SK-N-SH (cell line): Measurements from ENCODE around the gene SLC8A1. TPM values are rescaled to one million over a fixed set of nuclear protein-coding genes. Genes with fewer than 3 reads are reported as not detected.

ENCODE experiments used
- CTCF ChIA-PET: fragments of 300-600, 350-600 bp; formaldehyde crosslinking; extraction: SDS; loops from one replicate; lab custom pipeline; 2021; lab: Yijun Ruan, JAX
- POLR2A ChIA-PET: fragments of 350-600 bp; sonication (Branson Sonifier 250); formaldehyde crosslinking; extraction: SDS; loops from one replicate; lab custom pipeline; 2020; ENCODE audit warnings: antibody characterized with exemption, inconsistent platforms; lab: Yijun Ruan, JAX
- DNase-seq: peaks from one replicate; pipeline ENCODE4 v3.0.0; 2012
- H2AFZ ChIP-seq: fragments of 200-600 bp; sonication (generic); 2 replicates; pipeline ENCODE4 v1.8.1; 2016; ENCODE audit warnings: antibody characterized with exemption, mild to moderate bottlenecking, low read depth
- H3F3A ChIP-seq: fragments of 200-600 bp; sonication (generic); replicated peaks from 2 replicates; pipeline ENCODE3; 2016; ENCODE audit warnings: antibody characterized with exemption, mild to moderate bottlenecking; ENCODE audit not compliant: insufficient read depth
- H3K27ac ChIP-seq, 2 experiments: fragments of 200-500 bp in 1 of 2; fragments of 200-600 bp in 1 of 2; sonication (Bioruptor generic) in 1 of 2; sonication (generic), shearing (Covaris generic) in 1 of 2; 2 replicates each; pipeline versions ENCODE4 v1.5.1 to v1.6.1; 2014 to 2016; ENCODE audit warnings: low read depth in 2 of 2, inconsistent platforms in 1 of 2, low read length in 1 of 2, mild to moderate bottlenecking in 1 of 2, mixed read lengths in 1 of 2
- H3K27me3 ChIP-seq: fragments of 200-600 bp; sonication (generic), shearing (Covaris generic); 2 replicates; pipeline ENCODE4 v1.6.1; 2016; ENCODE audit warnings: mixed run types; ENCODE audit not compliant: insufficient read depth
- H3K36me3 ChIP-seq, 2 experiments: fragments of 200-500 bp in 1 of 2; fragments of 200-600 bp in 1 of 2; sonication (Bioruptor generic) in 1 of 2; sonication (generic) in 1 of 2; replicated peaks in 1 of 2; 2 replicates each; pipeline versions ENCODE3 to v1.5.1; 2014 to 2016; ENCODE audit warnings: low read length in 1 of 2, mild to moderate bottlenecking in 1 of 2; ENCODE audit not compliant: insufficient read depth in 2 of 2, control insufficient read depth in 1 of 2
- H3K4me1 ChIP-seq, 2 experiments: fragments of 200-500 bp in 1 of 2; fragments of 200-600 bp in 1 of 2; sonication (Bioruptor generic) in 1 of 2; sonication (generic), shearing (Covaris generic) in 1 of 2; 2 replicates each; pipeline versions ENCODE4 v1.5.1 to v1.6.1; 2014 to 2016; ENCODE audit warnings: low read depth in 1 of 2, low read length in 1 of 2, mixed run types in 1 of 2; ENCODE audit not compliant: insufficient read depth in 2 of 2, control insufficient read depth in 1 of 2
- H3K4me2 ChIP-seq: fragments of 200-600 bp; sonication (generic), shearing (Covaris generic); 2 replicates; pipeline ENCODE4 v1.6.1; 2017; ENCODE audit warnings: mixed run types
- H3K4me3 ChIP-seq, 2 experiments: fragments of 200-500 bp in 1 of 2; fragments of 200-600 bp in 1 of 2; sonication (Bioruptor generic) in 1 of 2; sonication (generic), shearing (Covaris generic) in 1 of 2; 2 replicates each; pipeline versions ENCODE4 v1.5.1 to v1.8.1; 2014 to 2016; ENCODE audit warnings: low read depth in 2 of 2, inconsistent platforms in 1 of 2, low read length in 1 of 2, mild to moderate bottlenecking in 1 of 2, mixed read lengths in 1 of 2, moderate library complexity in 1 of 2
- H3K79me2 ChIP-seq: fragments of 200-600 bp; sonication (generic); 2 replicates; pipeline ENCODE4 v1.8.1; 2017; ENCODE audit warnings: mild to moderate bottlenecking; ENCODE audit not compliant: insufficient read depth
- H3K9ac ChIP-seq: fragments of 200-600 bp; sonication (generic); 2 replicates; pipeline ENCODE4 v1.6.1; 2017; ENCODE audit warnings: mixed run types
- H3K9me2 ChIP-seq: fragments of 200-600 bp; sonication (generic); 2 replicates; pipeline ENCODE4 v1.6.1; 2017; ENCODE audit warnings: mixed run types
- H3K9me3 ChIP-seq: fragments of 200-600 bp; sonication (generic); 2 replicates; pipeline ENCODE4 v1.6.1; 2017; ENCODE audit warnings: mixed run types, mild to moderate bottlenecking, moderate library complexity
- H4K20me1 ChIP-seq: fragments of 200-600 bp; sonication (generic); 2 replicates; pipeline ENCODE4 v1.6.1; 2017; ENCODE audit warnings: mild to moderate bottlenecking, mixed run types; ENCODE audit not compliant: insufficient read depth
- CHD2 ChIP-seq: fragments of 150-350 bp; IDR thresholded peaks from 2 replicates; pipeline ENCODE4 v1.6.1; 2018; ENCODE audit warnings: low read length; ENCODE audit not compliant: partially characterized antibody
- ELF1 ChIP-seq: IDR thresholded peaks from 2 replicates; pipeline ENCODE4 v1.4.0; 2012
- EP300 ChIP-seq, 2 experiments: IDR thresholded peaks; 2 replicates each; pipeline versions ENCODE4 v1.4.0 to v1.6.1; 2012; ENCODE audit warnings: borderline replicate concordance in 1 of 2, low read depth in 1 of 2, low read length in 1 of 2
- EZH2phosphoT487 ChIP-seq: fragments of 200-600 bp; sonication (generic); IDR thresholded peaks from 2 replicates; pipeline ENCODE4 v1.6.1; 2017; ENCODE audit warnings: low read depth, mixed run types, mild to moderate bottlenecking, antibody characterized with exemption, moderate library complexity, borderline replicate concordance
- GATA2 ChIP-seq: sonication (generic); formaldehyde crosslinking; IDR thresholded peaks from 2 replicates; pipeline ENCODE4 v1.5.0; 2020; ENCODE audit warnings: mild to moderate bottlenecking, missing genetic modification reagents
- MAX ChIP-seq: IDR thresholded peaks from 2 replicates; pipeline ENCODE4 v1.4.0; 2012; ENCODE audit warnings: low read depth
- MEF2A ChIP-seq: IDR thresholded peaks from 2 replicates; pipeline ENCODE4 v1.4.0; 2012; ENCODE audit warnings: low read depth, borderline replicate concordance
- MXI1 ChIP-seq: IDR thresholded peaks from 2 replicates; pipeline ENCODE4 v1.6.1; 2012; ENCODE audit warnings: mild to moderate bottlenecking, low read depth, low read length, improper control_type of control experiment
- NRF1 ChIP-seq: IDR thresholded peaks from 2 replicates; pipeline ENCODE4 v1.6.1; 2012; ENCODE audit warnings: low read depth, mild to moderate bottlenecking, low read length
- POLR2AphosphoS5 ChIP-seq: IDR thresholded peaks from 2 replicates; pipeline ENCODE4 v1.6.1; 2012; ENCODE audit warnings: low read depth, low read length
- RAD21 ChIP-seq: IDR thresholded peaks from 2 replicates; pipeline ENCODE4 v1.6.1; 2012; ENCODE audit warnings: mild to moderate bottlenecking, low read length
- RFX5 ChIP-seq: IDR thresholded peaks from 2 replicates; pipeline ENCODE4 v1.6.1; 2012; ENCODE audit warnings: mild to moderate bottlenecking, improper control_type of control experiment, low read length
- RXRA ChIP-seq: IDR thresholded peaks from 2 replicates; pipeline ENCODE4 v1.4.0; 2012; ENCODE audit warnings: low read depth, mild to moderate bottlenecking, borderline replicate concordance
- TAF1 ChIP-seq: IDR thresholded peaks from 2 replicates; pipeline ENCODE4 v1.6.1; 2012; ENCODE audit warnings: low read depth, mild to moderate bottlenecking, low read length, moderate library complexity, borderline replicate concordance
- TEAD4 ChIP-seq: IDR thresholded peaks from 2 replicates; pipeline ENCODE4 v1.4.0; 2012; ENCODE audit warnings: mild to moderate bottlenecking, borderline replicate concordance; ENCODE audit not compliant: insufficient read depth
- WGBS: methylation state at CpG from one replicate; pipeline ENCODE4 v1.1.6; 2017; ENCODE audit warnings: low lambda C conversion rate; 5-methylcytosine and 5-hydroxymethylcytosine counted together
- polyA plus RNA-seq, 3 experiments: library from polyadenylated mRNA; depleted of rRNA; stranded (reverse); fragments of >200 nt; gene quantifications; 2 replicates each; pipeline ENCODE4 v1.2.3, GENCODE V29; 2012
- TF ChIP-seq, protein P1 (sequence below): fragments of 150-350 bp; IDR thresholded peaks from 2 replicates; pipeline ENCODE4 v1.6.1; 2017; ENCODE audit warnings: antibody characterized with exemption, low read length, low read depth, borderline replicate concordance
- TF ChIP-seq, protein P2 (sequence below): IDR thresholded peaks from 2 replicates; pipeline ENCODE4; 2012

SLC8A1 gene
- polyA plus RNA-seq, 1 of the 3 experiments (the other 2 are of a cell fraction): 3.2 TPM

DNA sequence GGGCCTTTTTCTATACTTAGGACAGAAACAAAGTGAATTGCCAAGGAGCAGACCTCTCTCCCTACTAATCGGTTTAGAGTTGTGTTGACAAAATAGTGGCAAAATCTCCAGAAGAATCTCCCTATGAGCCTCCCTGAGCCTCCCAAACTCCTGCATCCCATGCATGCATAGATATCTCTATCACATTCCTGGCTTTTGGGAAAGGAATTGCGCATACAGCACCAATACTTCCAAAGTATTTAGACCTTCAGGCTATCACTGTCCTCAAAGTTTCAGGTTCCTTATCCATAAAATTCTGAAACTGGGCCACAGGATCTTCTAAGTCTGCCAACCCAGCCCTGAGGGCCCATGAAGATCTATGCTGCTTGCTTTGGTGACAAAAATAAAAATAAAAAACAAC is 152.1 kb downstream of the SLC8A1 start:
- Histone ChIP-seq H3K27me3 (no peaks in the 10 kb centered on the region), H3F3A (no peaks in the 10 kb centered on the region), H3K9me3 (no peaks in the 10 kb centered on the region), H3K9me2 (no peaks in the 10 kb centered on the region), H3K27ac (no peak overlapping the region), H3K4me1 (no peaks in the 10 kb centered on the region), H3K4me3 (no peak overlapping the region), H3K4me2 (no peak overlapping the region), H3K9ac (no peak overlapping the region), H3K79me2 (no peaks in the 10 kb centered on the region), H3K36me3 (no peaks in the 10 kb centered on the region), H2AFZ (no peak overlapping the region), H4K20me1 (no peaks in the 10 kb centered on the region)
- CTCF ChIA-PET: no interaction called here
- TF ChIP-seq MXI1 (no peak), RXRA (no peak), CHD2 (no peak), NRF1 (no peak), EP300 (IDR thresholded peaks at IDR 0.05; ENCODE audit: borderline replicate concordance in 1 of 2, low read depth in 1 of 2, low read length in 1 of 2) (no peak), ELF1 (no peak), EZH2phosphoT487 (no peak), RFX5 (no peak), POLR2AphosphoS5 (no peak), MAX (no peak), RAD21 (no peak), TAF1 (no peak)
- TF ChIP-seq, protein P1, sequence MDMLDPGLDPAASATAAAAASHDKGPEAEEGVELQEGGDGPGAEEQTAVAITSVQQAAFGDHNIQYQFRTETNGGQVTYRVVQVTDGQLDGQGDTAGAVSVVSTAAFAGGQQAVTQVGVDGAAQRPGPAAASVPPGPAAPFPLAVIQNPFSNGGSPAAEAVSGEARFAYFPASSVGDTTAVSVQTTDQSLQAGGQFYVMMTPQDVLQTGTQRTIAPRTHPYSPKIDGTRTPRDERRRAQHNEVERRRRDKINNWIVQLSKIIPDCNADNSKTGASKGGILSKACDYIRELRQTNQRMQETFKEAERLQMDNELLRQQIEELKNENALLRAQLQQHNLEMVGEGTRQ: no peak
- TF ChIP-seq, protein P2, sequence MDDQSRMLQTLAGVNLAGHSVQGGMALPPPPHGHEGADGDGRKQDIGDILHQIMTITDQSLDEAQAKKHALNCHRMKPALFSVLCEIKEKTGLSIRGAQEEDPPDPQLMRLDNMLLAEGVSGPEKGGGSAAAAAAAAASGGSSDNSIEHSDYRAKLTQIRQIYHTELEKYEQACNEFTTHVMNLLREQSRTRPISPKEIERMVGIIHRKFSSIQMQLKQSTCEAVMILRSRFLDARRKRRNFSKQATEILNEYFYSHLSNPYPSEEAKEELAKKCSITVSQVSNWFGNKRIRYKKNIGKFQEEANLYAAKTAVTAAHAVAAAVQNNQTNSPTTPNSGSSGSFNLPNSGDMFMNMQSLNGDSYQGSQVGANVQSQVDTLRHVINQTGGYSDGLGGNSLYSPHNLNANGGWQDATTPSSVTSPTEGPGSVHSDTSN: no peak
- POLR2A ChIA-PET: no interaction called here
- no peak for DNase-seq
- WGBS: 86% methylated on average over 2 of the region's 2 CpGs

GRCh38 chr2:40299173-40299572 is 152.7 kb downstream of the SLC8A1 start:
- Histone ChIP-seq H3K9ac (no peak overlapping the region), H3K27ac (no peak overlapping the region), H3K79me2 (no peaks in the 10 kb centered on the region), H3K36me3 (no peaks in the 10 kb centered on the region), H2AFZ (no peak overlapping the region), H3K4me3 (no peak overlapping the region), H3K27me3 (no peaks in the 10 kb centered on the region), H3K9me3 (no peaks in the 10 kb centered on the region), H4K20me1 (no peaks in the 10 kb centered on the region), H3K4me1 (no peaks in the 10 kb centered on the region), H3K4me2 (no peak overlapping the region), H3K9me2 (no peaks in the 10 kb centered on the region), H3F3A (no peaks in the 10 kb centered on the region)
- no peak for DNase-seq
- TF ChIP-seq TAF1 (no peak), POLR2AphosphoS5 (no peak), MAX (no peak), RFX5 (no peak), ELF1 (no peak), MEF2A (no peak), TEAD4 (no peak), RXRA (no peak), EZH2phosphoT487 (no peak), GATA2 (CRISPR knock-in tag) (no peak)
- TF ChIP-seq, protein P2: no peak
- POLR2A ChIA-PET: no interaction called here
- CTCF ChIA-PET: interaction anchor here (1.2 kb wide), 1 partner anchor 17 kb away, joined by 3 read pairs; no protein-coding TSS in a partner anchor
- WGBS: 75% methylated on average over 1 of the region's 1 CpG
